ENCODE results near the gene FUZ. TPM values are rescaled to one million over a fixed set of nuclear protein-coding genes. Genes with fewer than 3 reads are reported as not detected.

The FUZ gene
- total RNA-seq, 4 donors from 2014 or later = 4.7 to 13.7 (median 8.1) TPM

DNA sequence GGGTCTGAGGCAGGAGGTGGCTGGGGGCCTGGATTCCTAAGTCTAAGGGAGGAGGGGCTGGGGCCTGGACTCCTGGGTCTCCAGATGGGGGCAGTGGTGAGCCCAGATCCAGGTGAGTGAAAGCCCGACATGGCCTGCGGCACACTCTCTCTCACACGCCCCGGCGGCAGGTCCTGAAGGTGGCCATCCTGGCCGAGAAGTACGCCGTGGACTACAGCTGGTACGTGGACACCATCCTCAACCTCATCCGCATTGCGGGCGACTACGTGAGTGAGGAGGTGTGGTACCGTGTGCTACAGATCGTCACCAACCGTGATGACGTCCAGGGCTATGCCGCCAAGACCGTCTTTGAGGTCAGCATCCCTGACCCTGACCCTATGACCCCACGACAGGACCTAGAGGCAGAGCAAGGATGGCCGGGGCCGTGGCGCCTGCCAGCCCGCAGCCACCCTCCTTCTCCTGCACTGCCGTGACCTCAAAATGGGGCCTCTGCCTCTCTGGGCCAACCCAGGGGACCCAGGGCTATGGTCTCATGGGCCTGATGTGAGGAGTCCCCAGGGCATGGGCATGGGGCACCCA, 13.2 kb downstream of the FUZ start:
- intact Hi-C loops (cut with DNase I) = no loop called here
- TF ChIP-seq CTCF (IDR thresholded peaks at IDR 0.05) = peak in 1 of 6 experiments; percentile 8
- TF ChIP-seq POLR2A (IDR thresholded peaks at IDR 0.05) = no peak
- no peak overlapping the region for H3K27ac ChIP-seq
- no peaks in the 10 kb centered on the region for H3K9me3 ChIP-seq
- no peaks in the 10 kb centered on the region for H3K27me3 ChIP-seq
- no peak for DNase-seq
- no peak overlapping the region for H3K4me3 ChIP-seq
- H3K36me3 ChIP-seq = peaks cover 43 to 100% (median 75%) of the 10 kb centered on the region in 3 donors
- peaks cover 0 to 17% (median 0%) of the 10 kb centered on the region in 3 donors for H3K4me1 ChIP-seq
- WGBS, 2 donors = 94% methylated on average over 9 of the region's 25 CpGs; no CpG with 5 or more reads in 1 of the 2 donors

DNA sequence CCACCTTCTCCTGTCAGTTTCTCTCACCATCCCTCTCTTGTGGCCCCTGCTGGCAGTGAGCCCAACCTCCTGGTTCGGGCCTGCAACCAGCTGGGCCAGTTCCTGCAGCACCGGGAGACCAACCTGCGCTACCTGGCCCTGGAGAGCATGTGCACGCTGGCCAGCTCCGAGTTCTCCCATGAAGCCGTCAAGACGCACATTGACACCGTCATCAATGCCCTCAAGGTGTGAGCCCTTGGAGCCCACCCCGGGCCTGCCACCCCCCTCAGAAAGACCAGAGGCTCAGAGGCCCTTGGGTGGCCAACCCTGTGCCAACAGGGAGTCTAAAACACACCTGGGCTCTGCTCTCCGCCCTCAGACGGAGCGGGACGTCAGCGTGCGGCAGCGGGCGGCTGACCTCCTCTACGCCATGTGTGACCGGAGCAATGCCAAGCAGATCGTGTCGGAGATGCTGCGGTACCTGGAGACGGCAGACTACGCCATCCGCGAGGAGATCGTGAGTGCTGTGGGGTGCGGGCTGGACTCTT, 13.8 kb downstream of the FUZ start:
- Histone ChIP-seq H3K4me3 (no peak overlapping the region), H3K9me3 (no peaks in the 10 kb centered on the region), H3K4me1 (peaks cover 0 to 17% (median 0%) of the 10 kb centered on the region in 3 donors), H3K27ac (no peak overlapping the region), H3K36me3 (peaks cover 43 to 100% (median 76%) of the 10 kb centered on the region in 3 donors), H3K27me3 (no peaks in the 10 kb centered on the region)
- intact Hi-C loops (cut with DNase I) = no loop called here
- WGBS, 2 donors = 94% methylated on average over 5 of the region's 28 CpGs; no CpG with 5 or more reads in 1 of the 2 donors
- DNase-seq = no peak
- TF ChIP-seq CTCF (IDR thresholded peaks at IDR 0.05) = no peak
- TF ChIP-seq POLR2A (IDR thresholded peaks at IDR 0.05) = no peak

- DNase-seq = no peak
- 88 to 100% methylated on average over 1 to 6 of the region's 11 CpGs for WGBS, 2 donors
- H3K27me3 ChIP-seq = no peaks in the 10 kb centered on the region
- peaks cover 42 to 100% (median 75%) of the 10 kb centered on the region in 3 donors for H3K36me3 ChIP-seq
- peaks cover 0 to 17% (median 0%) of the 10 kb centered on the region in 3 donors for H3K4me1 ChIP-seq
- no peak for TF ChIP-seq POLR2A (IDR thresholded peaks at IDR 0.05)
- TF ChIP-seq CTCF (IDR thresholded peaks at IDR 0.05) = no peak
- no peak overlapping the region for H3K4me3 ChIP-seq
- H3K27ac ChIP-seq = no peak overlapping the region
- intact Hi-C loops (cut with DNase I) = no loop called here
- H3K9me3 ChIP-seq = no peaks in the 10 kb centered on the region
These were observed 14.5 kb downstream of the FUZ start for GRCh38 chr19:49798574-49798973.

DNA sequence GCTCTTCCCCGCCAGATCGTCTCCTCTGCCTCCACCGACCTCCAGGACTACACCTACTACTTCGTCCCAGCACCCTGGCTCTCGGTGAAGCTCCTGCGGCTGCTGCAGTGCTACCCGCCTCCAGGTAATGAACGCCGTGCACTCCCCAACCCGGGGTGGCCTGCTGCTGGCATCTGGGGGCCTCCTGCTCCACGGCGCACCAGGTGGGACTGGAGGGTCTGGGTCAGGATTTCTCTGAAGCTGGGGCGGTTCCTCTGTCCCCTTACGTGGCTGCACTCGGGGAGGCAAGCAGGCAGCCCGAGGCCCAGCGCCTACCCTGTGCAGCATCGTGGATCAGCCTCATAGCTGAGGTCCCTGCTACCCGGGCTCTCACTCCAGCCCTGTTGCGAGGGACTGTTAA, 17.5 kb downstream of the FUZ start:
- no peak overlapping the region for H3K4me3 ChIP-seq
- TF ChIP-seq CTCF (IDR thresholded peaks at IDR 0.05) (no peak), POLR2A (IDR thresholded peaks at IDR 0.05) (no peak)
- intact Hi-C loops (cut with DNase I) = no loop called here
- H3K36me3 ChIP-seq = peaks cover 51 to 100% (median 67%) of the 10 kb centered on the region in 3 donors
- no peaks in the 10 kb centered on the region for H3K27me3 ChIP-seq
- DNase-seq = no peak
- H3K9me3 ChIP-seq = no peaks in the 10 kb centered on the region
- peaks cover 0 to 12% (median 0%) of the 10 kb centered on the region in 3 donors for H3K4me1 ChIP-seq
- WGBS, 2 donors = 92 to 93% methylated on average over 8 to 10 of the region's 20 CpGs
- H3K27ac ChIP-seq = no peak overlapping the region

- no peak overlapping the region for H3K4me3 ChIP-seq
- H3K36me3 ChIP-seq = peaks cover 31 to 99% (median 50%) of the 10 kb centered on the region in 3 donors
- peaks cover 0 to 12% (median 0%) of the 10 kb centered on the region in 3 donors for H3K4me1 ChIP-seq
- no peak for DNase-seq
- intact Hi-C loops (cut with DNase I) = no loop called here
- no peaks in the 10 kb centered on the region for H3K9me3 ChIP-seq
- 67 to 76% methylated on average over 5 to 6 of the region's 6 CpGs for WGBS, 2 donors
- H3K27ac ChIP-seq = no peak overlapping the region
- H3K27me3 ChIP-seq = no peaks in the 10 kb centered on the region
- TF ChIP-seq POLR2A (IDR thresholded peaks at IDR 0.05) = no peak
- TF ChIP-seq CTCF (IDR thresholded peaks at IDR 0.05) = no peak
These were observed 19.6 kb downstream of the FUZ start for GRCh38 chr19:49793561-49793840.

Data from esophagus squamous epithelium (tissue), 5 donors.